ENCODE data around the gene CNOT2.

GRCh38 chr12:70236990-70237389 lies 6.2 kb upstream of the CNOT2 start:
- TF ChIP-seq REST (IDR thresholded peaks at IDR 0.05; ENCODE audit: low read depth, low read length) (no peak), EP300 (IDR thresholded peaks at IDR 0.05; ENCODE audit: borderline replicate concordance in 1 of 2, low read depth in 1 of 2, low read length in 1 of 2) (no peak), MXI1 (IDR thresholded peaks at IDR 0.05; ENCODE audit: low read depth, low read length) (no peak), ELF1 (IDR thresholded peaks at IDR 0.05) (no peak), CTCF (IDR thresholded peaks at IDR 0.05) (no peak), RAD21 (IDR thresholded peaks at IDR 0.05; ENCODE audit: low read length) (no peak), POLR2AphosphoS5 (IDR thresholded peaks at IDR 0.05; ENCODE audit: low read depth, low read length) (no peak), ZBTB33 (IDR thresholded peaks at IDR 0.05; ENCODE audit: borderline replicate concordance, low read depth) (no peak), SMC3 (IDR thresholded peaks at IDR 0.05; ENCODE audit: low read depth, low read length) (no peak), JUND (IDR thresholded peaks at IDR 0.05) (no peak), FOXJ3 (CRISPR knock-in tag; IDR thresholded peaks at IDR 0.05) (no peak)
- TF ChIP-seq, protein P1, sequence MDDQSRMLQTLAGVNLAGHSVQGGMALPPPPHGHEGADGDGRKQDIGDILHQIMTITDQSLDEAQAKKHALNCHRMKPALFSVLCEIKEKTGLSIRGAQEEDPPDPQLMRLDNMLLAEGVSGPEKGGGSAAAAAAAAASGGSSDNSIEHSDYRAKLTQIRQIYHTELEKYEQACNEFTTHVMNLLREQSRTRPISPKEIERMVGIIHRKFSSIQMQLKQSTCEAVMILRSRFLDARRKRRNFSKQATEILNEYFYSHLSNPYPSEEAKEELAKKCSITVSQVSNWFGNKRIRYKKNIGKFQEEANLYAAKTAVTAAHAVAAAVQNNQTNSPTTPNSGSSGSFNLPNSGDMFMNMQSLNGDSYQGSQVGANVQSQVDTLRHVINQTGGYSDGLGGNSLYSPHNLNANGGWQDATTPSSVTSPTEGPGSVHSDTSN (IDR thresholded peaks at IDR 0.05) = no peak

Measured in SK-N-SH (cell line).